Endothelial cell of umbilical vein (primary cell): Measurements from ENCODE around the gene ITPR1. TPM values are rescaled to one million over a fixed set of nuclear protein-coding genes. Genes with fewer than 3 reads are reported as not detected.

Source experiments
- BruUV-seq: library from RNA; stranded (reverse); fragments of 400-500 nt; replicated peaks from 2 replicates; lab custom pipeline; 2021; lab: Mats Ljungman, UMichigan
- CTCF ChIA-PET: fragments of 300-600, 350-600 bp; sonication (Branson Sonifier 250); formaldehyde crosslinking; loops from one replicate; lab custom pipeline; 2021; ENCODE audit warnings: antibody characterized with exemption, inconsistent platforms; lab: Charles Lee
- POLR2A ChIA-PET: fragments of 300-600, 350-600 bp; sonication (Branson Sonifier 250); formaldehyde crosslinking; loops from one replicate; lab custom pipeline; 2021; ENCODE audit warnings: antibody characterized with exemption, inconsistent platforms; lab: Charles Lee
- DNase-seq: peaks from one replicate; pipeline ENCODE4 v3.0.0-alpha.2; 2011; ENCODE audit warnings: low read depth, low spot score
- FAIRE-seq: peaks from 2 replicates; lab custom pipeline; 2011; peaks lifted over from hg19 to GRCh38; lab: Jason Lieb, UNC
- H2AFZ ChIP-seq: 2 replicates; pipeline ENCODE4 v1.6.0; 2012; ENCODE audit warnings: low read depth, low read length, control low read depth, inconsistent platforms
- H3K27ac ChIP-seq: 2 replicates; pipeline ENCODE4 v1.5.1; 2011; ENCODE audit warnings: low read depth, mild to moderate bottlenecking, control low read depth, low read length, moderate library complexity; ENCODE audit not compliant: insufficient read depth
- H3K27me3 ChIP-seq, 2 experiments: 2 replicates each; pipeline versions ENCODE4 v1.6.0 to v1.6.1; 2011; ENCODE audit warnings: low read length in 2 of 2, mixed read lengths in 1 of 2; ENCODE audit not compliant: control insufficient read depth in 2 of 2, insufficient read depth in 2 of 2
- H3K36me3 ChIP-seq, 2 experiments: 2 replicates in 1 of 2; 3 replicates in 1 of 2; pipeline ENCODE4 v1.5.1; 2011; ENCODE audit warnings: low read length in 2 of 2, mild to moderate bottlenecking in 1 of 2, moderate library complexity in 1 of 2; ENCODE audit not compliant: control insufficient read depth in 2 of 2, insufficient read depth in 2 of 2; ENCODE audit errors: extremely low read depth in 1 of 2
- H3K4me1 ChIP-seq: 3 replicates; pipeline ENCODE4 v1.5.1; 2011; ENCODE audit warnings: mild to moderate bottlenecking, low read length; ENCODE audit not compliant: control insufficient read depth, insufficient read depth; ENCODE audit errors: extremely low read depth
- H3K4me2 ChIP-seq: 2 replicates; pipeline ENCODE4 v1.6.1; 2011; ENCODE audit warnings: low read length, control low read depth, mixed read lengths; ENCODE audit not compliant: insufficient read depth
- H3K4me3 ChIP-seq, 3 experiments: fragments of 200-600 bp in 1 of 3; sonication (generic), shearing (Covaris generic) in 1 of 3; replicated peaks in 1 of 3; 2 replicates each; pipeline ENCODE4 v1.5.1; 2011 to 2016; ENCODE audit warnings: control low read depth in 3 of 3, low read length in 3 of 3, mild to moderate bottlenecking in 2 of 3, inconsistent platforms in 1 of 3, low read depth in 1 of 3, moderate library complexity in 1 of 3; ENCODE audit not compliant: insufficient read depth in 1 of 3
- H3K79me2 ChIP-seq: 2 replicates; pipeline ENCODE4 v1.6.0; 2012; ENCODE audit warnings: low read length, inconsistent platforms; ENCODE audit not compliant: control insufficient read depth, insufficient read depth
- H3K9ac ChIP-seq: replicated peaks from 2 replicates; pipeline ENCODE3; 2011; ENCODE audit warnings: low read length, control low read depth; ENCODE audit not compliant: insufficient read depth; ENCODE audit errors: extremely low read depth
- H3K9me1 ChIP-seq: replicated peaks from 3 replicates; pipeline ENCODE4 v1.6.0; 2011; ENCODE audit warnings: mild to moderate bottlenecking, low read length; ENCODE audit not compliant: control insufficient read depth, insufficient read depth; ENCODE audit errors: extremely low read depth
- H3K9me3 ChIP-seq: replicated peaks from 2 replicates; pipeline ENCODE4 v1.5.1; 2012; ENCODE audit warnings: low read length, inconsistent platforms; ENCODE audit not compliant: control insufficient read depth, insufficient read depth
- H4K20me1 ChIP-seq: replicated peaks from 2 replicates; pipeline ENCODE3; 2011; ENCODE audit warnings: mild to moderate bottlenecking, low read length; ENCODE audit not compliant: control insufficient read depth, insufficient read depth; ENCODE audit errors: extremely low read depth
- EZH2 ChIP-seq: IDR thresholded peaks from 2 replicates; pipeline ENCODE4 v1.6.1; 2012; ENCODE audit warnings: borderline replicate concordance, low read depth, mild to moderate bottlenecking, moderate library complexity, low read length, inconsistent platforms; ENCODE audit not compliant: severe bottlenecking
- FOS ChIP-seq: IDR thresholded peaks from 2 replicates; pipeline ENCODE4 v1.6.1; 2011; ENCODE audit warnings: mild to moderate bottlenecking, low read length, moderate library complexity, borderline replicate concordance; ENCODE audit not compliant: insufficient read depth
- GATA2 ChIP-seq: IDR thresholded peaks from 2 replicates; pipeline ENCODE4 v1.7.0; 2011; ENCODE audit warnings: low read depth, mild to moderate bottlenecking, moderate library complexity, mixed read lengths, low read length; ENCODE audit not compliant: insufficient read length, insufficient read depth
- JUN ChIP-seq: IDR thresholded peaks from 2 replicates; pipeline ENCODE4 v1.6.1; 2011; ENCODE audit warnings: borderline replicate concordance, low read depth; ENCODE audit not compliant: insufficient read length, insufficient read depth
- MYC ChIP-seq: IDR thresholded peaks from one replicate; pipeline ENCODE4 v1.6.1; 2011; ENCODE audit warnings: mild to moderate bottlenecking, low read depth, low read length
- POLR2A ChIP-seq: IDR thresholded peaks from 2 replicates; pipeline ENCODE4 v1.6.1; 2012; ENCODE audit warnings: low read depth, mild to moderate bottlenecking, control low read depth, low read length
- POLR2AphosphoS5 ChIP-seq: IDR thresholded peaks from 2 replicates; pipeline ENCODE4 v1.6.1; 2012; ENCODE audit warnings: low read depth, mild to moderate bottlenecking, control low read depth, low read length, moderate library complexity; ENCODE audit not compliant: insufficient read depth
- dilution Hi-C: fragments of 300-500 bp; cut with MboI; formaldehyde crosslinking; loops from one replicate; pipeline ENCODE4 v1.15.0; 2019; ENCODE audit warnings: low sequenced_read_pairs; ENCODE audit not compliant: extremely low pct_ligation_motif_present
- intact Hi-C: fragments of 100-400 bp; cut with micrococcal nuclease; formaldehyde crosslinking; loops from one replicate; pipeline ENCODE4 v1.10.0; 2022
- polyA plus RNA-seq, 4 experiments: library from polyadenylated mRNA; depleted of rRNA in 3 of 4; stranded (reverse) in 3 of 4; unstranded in 1 of 4; fragments of >200 nt; gene quantifications; 2 replicates each; pipeline versions ENCODE4 v1.2.1 to v1.2.3, GENCODE V29; 2011 to 2012; ENCODE audit warnings: missing spikeins in 1 of 4
- total RNA-seq: library from RNA; stranded (reverse); gene quantifications from 2 replicates; pipeline ENCODE4 v1.2.3, GENCODE V29; 2021
- TF ChIP-seq, protein P1 (sequence below), 2 donors: IDR thresholded peaks; 1 replicate in 1 of 2; 2 replicates in 1 of 2; pipeline ENCODE4 v1.5.1; 2011; ENCODE audit warnings: low read length in 2 of 2, mild to moderate bottlenecking in 2 of 2, moderate library complexity in 2 of 2, control low read depth in 1 of 2, inconsistent platforms in 1 of 2, low read depth in 1 of 2; ENCODE audit not compliant: insufficient read depth in 1 of 2; ENCODE audit errors: extremely low read depth in 1 of 2
- TF ChIP-seq, protein P2 (sequence below): IDR thresholded peaks from 2 replicates; pipeline ENCODE4 v1.6.1; 2011; ENCODE audit not compliant: insufficient read depth, insufficient read length

The ITPR1 gene
- total and polyA plus RNA-seq, 2 donors (not counting 3 experiments of a cell fraction or from before 2014, with no cell fraction given): 5.1 to 16.1 TPM

DNA sequence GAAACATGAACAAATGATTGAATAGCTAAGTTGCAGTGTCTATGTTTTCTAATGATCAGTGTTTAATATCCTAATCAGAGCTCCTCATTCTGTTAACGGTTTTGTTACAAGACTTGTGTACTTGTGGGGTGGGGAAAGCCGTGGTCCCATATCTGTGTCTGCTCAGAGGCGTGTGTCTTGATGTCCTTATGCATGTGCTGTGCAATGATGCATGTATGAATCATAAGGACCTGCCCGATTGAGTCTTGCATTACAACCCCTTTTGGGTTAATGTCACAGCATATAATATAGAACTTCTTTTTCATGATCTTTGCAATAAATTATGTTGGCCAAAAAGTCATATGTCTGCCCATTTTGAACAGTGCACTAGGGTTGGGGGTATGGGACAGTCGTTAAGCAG, 233.4 kb downstream of the ITPR1 start:
- no peaks in the 10 kb centered on the region for H3K9me3 ChIP-seq
- no peaks in the 10 kb centered on the region for H3K4me1 ChIP-seq
- no peak overlapping the region for H2AFZ ChIP-seq
- H3K79me2 ChIP-seq: no peaks in the 10 kb centered on the region
- H3K36me3 ChIP-seq: no peaks in the 10 kb centered on the region
- intact Hi-C loops: no loop called here
- DNase-seq (no peak), FAIRE-seq (no peak)
- H3K9me1 ChIP-seq: no peaks in the 10 kb centered on the region
- no peaks in the 10 kb centered on the region for H3K27me3 ChIP-seq
- no peak overlapping the region for H3K27ac ChIP-seq
- POLR2A ChIA-PET: interaction anchor here (0.7 kb wide), 1 partner anchor 296 kb away, joined by 3 read pairs; no protein-coding TSS in a partner anchor
- H3K4me3 ChIP-seq: no peak overlapping the region
- no peak overlapping the region for H3K4me2 ChIP-seq
- no peaks in the 10 kb centered on the region for H4K20me1 ChIP-seq
- CTCF ChIA-PET: interaction anchor here (0.6 to 1.5 kb wide), 8 partner anchors 15 to 331 kb away, joined by 3 to 4 read pairs (median 3); partner anchors contain the start of gene BHLHE40
- no TSS peak for BruUV-seq
- no peak for TF ChIP-seq MYC
- TF ChIP-seq, protein P1, sequence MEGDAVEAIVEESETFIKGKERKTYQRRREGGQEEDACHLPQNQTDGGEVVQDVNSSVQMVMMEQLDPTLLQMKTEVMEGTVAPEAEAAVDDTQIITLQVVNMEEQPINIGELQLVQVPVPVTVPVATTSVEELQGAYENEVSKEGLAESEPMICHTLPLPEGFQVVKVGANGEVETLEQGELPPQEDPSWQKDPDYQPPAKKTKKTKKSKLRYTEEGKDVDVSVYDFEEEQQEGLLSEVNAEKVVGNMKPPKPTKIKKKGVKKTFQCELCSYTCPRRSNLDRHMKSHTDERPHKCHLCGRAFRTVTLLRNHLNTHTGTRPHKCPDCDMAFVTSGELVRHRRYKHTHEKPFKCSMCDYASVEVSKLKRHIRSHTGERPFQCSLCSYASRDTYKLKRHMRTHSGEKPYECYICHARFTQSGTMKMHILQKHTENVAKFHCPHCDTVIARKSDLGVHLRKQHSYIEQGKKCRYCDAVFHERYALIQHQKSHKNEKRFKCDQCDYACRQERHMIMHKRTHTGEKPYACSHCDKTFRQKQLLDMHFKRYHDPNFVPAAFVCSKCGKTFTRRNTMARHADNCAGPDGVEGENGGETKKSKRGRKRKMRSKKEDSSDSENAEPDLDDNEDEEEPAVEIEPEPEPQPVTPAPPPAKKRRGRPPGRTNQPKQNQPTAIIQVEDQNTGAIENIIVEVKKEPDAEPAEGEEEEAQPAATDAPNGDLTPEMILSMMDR (IDR thresholded peaks at IDR 0.05; ENCODE audit: extremely low read depth in 1 of 2, insufficient read depth in 1 of 2, low read depth in 1 of 2, low read length in 2 of 2): no peak
- TF ChIP-seq EZH2: no peak
- TF ChIP-seq JUN: no peak
- no peak for TF ChIP-seq POLR2A
- no peak for TF ChIP-seq POLR2AphosphoS5
- TF ChIP-seq GATA2: no peak
- no peak for TF ChIP-seq FOS
- TF ChIP-seq, protein P2, sequence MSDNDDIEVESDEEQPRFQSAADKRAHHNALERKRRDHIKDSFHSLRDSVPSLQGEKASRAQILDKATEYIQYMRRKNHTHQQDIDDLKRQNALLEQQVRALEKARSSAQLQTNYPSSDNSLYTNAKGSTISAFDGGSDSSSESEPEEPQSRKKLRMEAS: no peak
- dilution Hi-C loops: no loop called here
- no peak overlapping the region for H3K9ac ChIP-seq
